Measurements from ENCODE around the gene TTLL10. TPM values are rescaled to one million over a fixed set of nuclear protein-coding genes. Genes with fewer than 3 reads are reported as not detected.

TTLL10 gene
- total and polyA plus RNA-seq, 2 of the 4 experiments (the other 2 are of a cell fraction), result not detected

- H2AK5ac ChIP-seq (ENCODE audit: low read depth, low read length), result no peak overlapping the region
- H3K18ac ChIP-seq (ENCODE audit: low read depth, low read length), result no peak overlapping the region
- no peak overlapping the region for H2BK5ac ChIP-seq (ENCODE audit: low read depth, low read length, poor library complexity, severe bottlenecking)
- POLR2A ChIA-PET (ENCODE audit: unreplicated experiment), result no interaction called here
- no peaks in the 10 kb centered on the region for H3K27me3 ChIP-seq (ENCODE audit: control insufficient read depth, insufficient read depth, low read length)
- H4K91ac ChIP-seq (ENCODE audit: insufficient read depth, low read depth, low read length), result no peak overlapping the region
- H3K9ac ChIP-seq (ENCODE audit: low read depth, low read length), result no peak overlapping the region
- H3K79me1 ChIP-seq (ENCODE audit: low read depth in 1 of 2, low read length in 2 of 2), result peaks cover 11 to 51% of the 10 kb centered on the region in 2 experiments; a peak in 3 of 4 replicates
- H3K4me3 ChIP-seq (ENCODE audit: insufficient read depth, low read depth, low read length), result no peak overlapping the region
- no peaks in the 10 kb centered on the region for H3K9me3 ChIP-seq (ENCODE audit: control insufficient read depth, insufficient read depth, low read length)
- 88% methylated on average over 5 of the region's 21 CpGs; no CpG with 5 or more reads in 1 of the 2 experiments for WGBS, 2 experiments (ENCODE audit: extremely low coverage in 2 of 2, insufficient read length in 1 of 2)
- no peak overlapping the region for H2BK120ac ChIP-seq (ENCODE audit: low read depth, low read length)
- H3K56ac ChIP-seq (ENCODE audit: extremely low read depth, insufficient read depth, low read length), result no peak overlapping the region
- TF ChIP-seq, protein P1, sequence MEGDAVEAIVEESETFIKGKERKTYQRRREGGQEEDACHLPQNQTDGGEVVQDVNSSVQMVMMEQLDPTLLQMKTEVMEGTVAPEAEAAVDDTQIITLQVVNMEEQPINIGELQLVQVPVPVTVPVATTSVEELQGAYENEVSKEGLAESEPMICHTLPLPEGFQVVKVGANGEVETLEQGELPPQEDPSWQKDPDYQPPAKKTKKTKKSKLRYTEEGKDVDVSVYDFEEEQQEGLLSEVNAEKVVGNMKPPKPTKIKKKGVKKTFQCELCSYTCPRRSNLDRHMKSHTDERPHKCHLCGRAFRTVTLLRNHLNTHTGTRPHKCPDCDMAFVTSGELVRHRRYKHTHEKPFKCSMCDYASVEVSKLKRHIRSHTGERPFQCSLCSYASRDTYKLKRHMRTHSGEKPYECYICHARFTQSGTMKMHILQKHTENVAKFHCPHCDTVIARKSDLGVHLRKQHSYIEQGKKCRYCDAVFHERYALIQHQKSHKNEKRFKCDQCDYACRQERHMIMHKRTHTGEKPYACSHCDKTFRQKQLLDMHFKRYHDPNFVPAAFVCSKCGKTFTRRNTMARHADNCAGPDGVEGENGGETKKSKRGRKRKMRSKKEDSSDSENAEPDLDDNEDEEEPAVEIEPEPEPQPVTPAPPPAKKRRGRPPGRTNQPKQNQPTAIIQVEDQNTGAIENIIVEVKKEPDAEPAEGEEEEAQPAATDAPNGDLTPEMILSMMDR (conservative IDR thresholded peaks at IDR 0.05; ENCODE audit: low read depth, low read length), result no peak
- TF ChIP-seq MXI1 (IDR thresholded peaks at IDR 0.05; ENCODE audit: borderline replicate concordance, low read depth, low read length), result no peak
- no peak for TF ChIP-seq POLR2A (IDR thresholded peaks at IDR 0.05; ENCODE audit: low read depth, low read length)
- TF ChIP-seq RAD21 (IDR thresholded peaks at IDR 0.05; ENCODE audit: low read length), result no peak
- TF ChIP-seq, protein P2, sequence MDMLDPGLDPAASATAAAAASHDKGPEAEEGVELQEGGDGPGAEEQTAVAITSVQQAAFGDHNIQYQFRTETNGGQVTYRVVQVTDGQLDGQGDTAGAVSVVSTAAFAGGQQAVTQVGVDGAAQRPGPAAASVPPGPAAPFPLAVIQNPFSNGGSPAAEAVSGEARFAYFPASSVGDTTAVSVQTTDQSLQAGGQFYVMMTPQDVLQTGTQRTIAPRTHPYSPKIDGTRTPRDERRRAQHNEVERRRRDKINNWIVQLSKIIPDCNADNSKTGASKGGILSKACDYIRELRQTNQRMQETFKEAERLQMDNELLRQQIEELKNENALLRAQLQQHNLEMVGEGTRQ (IDR thresholded peaks at IDR 0.05; ENCODE audit: low read depth, low read length), result no peak
- TF ChIP-seq, protein P3, sequence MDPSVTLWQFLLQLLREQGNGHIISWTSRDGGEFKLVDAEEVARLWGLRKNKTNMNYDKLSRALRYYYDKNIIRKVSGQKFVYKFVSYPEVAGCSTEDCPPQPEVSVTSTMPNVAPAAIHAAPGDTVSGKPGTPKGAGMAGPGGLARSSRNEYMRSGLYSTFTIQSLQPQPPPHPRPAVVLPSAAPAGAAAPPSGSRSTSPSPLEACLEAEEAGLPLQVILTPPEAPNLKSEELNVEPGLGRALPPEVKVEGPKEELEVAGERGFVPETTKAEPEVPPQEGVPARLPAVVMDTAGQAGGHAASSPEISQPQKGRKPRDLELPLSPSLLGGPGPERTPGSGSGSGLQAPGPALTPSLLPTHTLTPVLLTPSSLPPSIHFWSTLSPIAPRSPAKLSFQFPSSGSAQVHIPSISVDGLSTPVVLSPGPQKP (IDR thresholded peaks at IDR 0.05; ENCODE audit: borderline replicate concordance, low read depth, low read length), result no peak
- H2BK15ac ChIP-seq (ENCODE audit: low read depth, low read length), result no peak overlapping the region
- intact Hi-C loops (cut with micrococcal nuclease) (no loop called here), dilution Hi-C loops (cut with HindIII; ENCODE audit: low sequenced_read_pairs, unreplicated experiment) (no loop called here), in situ Hi-C loops (cut with MboI; ENCODE audit: low sequenced_read_pairs) (no loop called here)
- no peak overlapping the region for H3K14ac ChIP-seq (replicated peaks; ENCODE audit: low read depth, low read length)
- H3K9me1 ChIP-seq (ENCODE audit: insufficient read depth, low read length), result peaks cover 9% of the 10 kb centered on the region
- H3K4me1 ChIP-seq (ENCODE audit: control insufficient read depth, insufficient read depth, low read length), result no peaks in the 10 kb centered on the region
- BruUV-seq (replicated peaks), result no TSS peak
- H2AFZ ChIP-seq (replicated peaks; ENCODE audit: low read length, poor library complexity), result no peak overlapping the region
- no peak overlapping the region for H3K23ac ChIP-seq (ENCODE audit: low read depth, low read length)
- H2BK20ac ChIP-seq (ENCODE audit: low read depth, low read length), result no peak overlapping the region
- no peak for ATAC-seq (ENCODE audit: low read depth)
- H3K27ac ChIP-seq (ENCODE audit: insufficient read depth, low read length), result no peak overlapping the region
- H3K4ac ChIP-seq (ENCODE audit: low read depth, low read length), result no peak overlapping the region
- no peak for DNase-seq
- H4K20me1 ChIP-seq (ENCODE audit: insufficient read depth, low read length), result peaks cover 52% of the 10 kb centered on the region
- H3K4me2 ChIP-seq (ENCODE audit: low read depth, low read length), result no peak overlapping the region
- H2AK9ac ChIP-seq (replicated peaks; ENCODE audit: low read depth, low read length, poor library complexity), result peak overlapping the region; percentile 72
- no peak overlapping the region for H4K8ac ChIP-seq (ENCODE audit: low read depth in 2 of 2, low read length in 2 of 2)
- H4K5ac ChIP-seq (ENCODE audit: low read depth, low read length), result no peak overlapping the region
- H3K36me3 ChIP-seq (ENCODE audit: control insufficient read depth, insufficient read depth, low read length), result peaks cover 80% of the 10 kb centered on the region
- CTCF ChIA-PET, result no interaction called here
Measured at GRCh38 chr1:1223891-1224290, 50.2 kb downstream of the TTLL10 start.
